ENCODE results near the gene TMOD3. TPM values are rescaled to one million over a fixed set of nuclear protein-coding genes. Genes with fewer than 3 reads are reported as not detected.

The TMOD3 gene
- polyA plus RNA-seq, 1 donor from 2014 or later = 23.4 TPM

- H3K9me3 Mint-ChIP-seq = no peaks in the 10 kb centered on the region
- H3K36me3 Mint-ChIP-seq = peaks cover 1% of the 10 kb centered on the region
- H3K27me3 Mint-ChIP-seq = no peaks in the 10 kb centered on the region
- peaks cover 29 to 56% (median 42%) of the 10 kb centered on the region in 3 donors for H3K4me1 Mint-ChIP-seq
- peak overlapping the region in 1 of 3 donors; percentile 29 for H3K27ac Mint-ChIP-seq
- H3K4me3 Mint-ChIP-seq = peak overlapping the region in 2 of 4 donors; percentile 30 to 49
Measured at GRCh38 chr15:51842852-51843737, 13.6 kb downstream of the TMOD3 start.

- peak overlapping the region in 1 of 3 donors; percentile 16 for H3K27ac Mint-ChIP-seq
- peaks cover 37 to 51% (median 47%) of the 10 kb centered on the region in 3 donors for H3K4me1 Mint-ChIP-seq
- H3K9me3 Mint-ChIP-seq = no peaks in the 10 kb centered on the region
- H3K27me3 Mint-ChIP-seq = no peaks in the 10 kb centered on the region
- no peak overlapping the region for H3K4me3 Mint-ChIP-seq
- peaks cover 1% of the 10 kb centered on the region for H3K36me3 Mint-ChIP-seq
Measured at GRCh38 chr15:51844747-51845426, 15.4 kb downstream of the TMOD3 start.

DNA sequence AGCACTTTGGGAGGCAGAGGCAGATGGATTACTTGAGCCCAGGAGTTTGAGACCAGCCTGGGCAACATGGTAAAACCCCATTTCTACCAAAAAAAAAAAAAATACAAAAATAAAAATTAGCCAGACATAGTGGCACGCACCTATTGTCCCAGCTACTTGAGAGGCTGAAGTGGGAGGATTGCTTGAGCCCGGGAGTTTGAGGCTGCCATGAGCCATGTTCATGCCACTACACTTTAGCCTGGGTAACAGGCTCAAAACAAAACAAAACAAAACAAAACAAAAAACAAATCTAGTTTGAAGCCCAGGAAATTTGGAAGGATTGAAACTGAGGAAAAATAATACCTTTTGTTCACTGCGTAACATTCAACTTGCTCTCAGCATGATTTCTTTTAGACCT is 16.6 kb downstream of the TMOD3 start:
- Mint-ChIP-seq H3K27ac (no peak overlapping the region), H3K4me3 (no peak overlapping the region), H3K9me3 (no peaks in the 10 kb centered on the region), H3K36me3 (peaks cover 1% of the 10 kb centered on the region), H3K27me3 (no peaks in the 10 kb centered on the region), H3K4me1 (peaks cover 42 to 57% (median 54%) of the 10 kb centered on the region in 3 donors)

DNA sequence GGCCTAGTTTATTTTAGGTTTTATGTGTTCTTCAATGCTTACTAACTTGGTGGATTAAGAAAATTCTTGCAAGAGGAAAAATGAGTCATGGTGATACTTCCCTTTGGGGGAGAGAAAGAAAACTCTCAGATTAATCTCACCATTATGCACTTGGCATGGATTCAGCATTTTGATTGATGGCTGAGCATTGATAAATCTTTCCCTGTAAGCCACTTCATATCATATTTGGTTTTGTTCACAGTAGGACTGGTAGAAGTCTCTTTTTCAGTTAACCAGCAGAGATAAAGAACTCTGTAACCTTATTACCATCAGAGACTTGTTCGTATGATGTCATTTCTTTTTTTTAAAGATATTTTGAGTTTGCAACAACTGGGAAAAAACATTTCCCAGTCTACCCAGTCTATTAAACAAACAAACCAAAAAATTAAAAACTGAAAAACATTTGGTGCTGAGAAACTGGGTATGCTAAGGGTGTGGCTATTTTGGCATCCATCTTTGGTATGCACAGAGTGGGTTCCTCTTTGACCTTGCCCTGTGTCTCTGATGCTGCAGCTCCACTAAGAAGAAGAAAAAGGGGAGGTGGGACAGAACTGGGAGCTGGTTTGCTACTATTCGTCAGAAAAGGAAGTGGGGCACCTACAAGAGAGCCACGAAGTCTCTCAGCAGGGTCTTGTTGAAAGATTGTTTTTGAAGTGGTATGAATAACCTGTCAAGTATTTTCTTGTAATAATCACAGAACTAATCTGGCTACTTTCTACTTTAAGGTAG is 17.2 kb downstream of the TMOD3 start:
- Mint-ChIP-seq H3K4me3 (peak overlapping the region in 2 of 4 donors; percentile 6 to 36), H3K27ac (peak overlapping the region in 1 of 3 donors; percentile 8), H3K36me3 (peaks cover 1% of the 10 kb centered on the region), H3K9me3 (no peaks in the 10 kb centered on the region), H3K4me1 (peaks cover 38 to 57% (median 50%) of the 10 kb centered on the region in 3 donors), H3K27me3 (no peaks in the 10 kb centered on the region)

GRCh38 chr15:51848811-51849210 is 19.4 kb downstream of the TMOD3 start:
- Mint-ChIP-seq H3K9me3 (no peaks in the 10 kb centered on the region), H3K4me3 (no peak overlapping the region), H3K27ac (no peak overlapping the region), H3K4me1 (peaks cover 35 to 49% (median 39%) of the 10 kb centered on the region in 3 donors), H3K36me3 (peaks cover 1% of the 10 kb centered on the region), H3K27me3 (no peaks in the 10 kb centered on the region)

DNA sequence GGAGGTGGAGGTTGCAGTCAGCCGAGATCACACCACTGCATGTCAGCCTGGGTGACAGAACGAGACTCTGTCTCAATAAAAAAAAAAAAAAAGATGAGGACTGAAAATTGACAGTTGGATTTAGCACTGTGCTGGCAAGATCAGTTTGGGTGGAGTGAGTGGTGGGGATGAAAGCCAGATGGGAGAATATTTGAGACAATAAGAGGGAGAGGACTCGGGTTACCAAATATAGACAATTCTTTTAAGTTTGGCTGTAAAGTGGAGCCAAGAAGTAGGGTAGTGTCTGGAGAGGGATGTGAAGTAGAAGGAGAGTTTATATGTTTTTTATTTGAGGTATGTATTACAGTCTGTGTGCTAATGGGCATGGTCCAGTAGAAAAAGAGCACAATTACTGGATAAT is 20.4 kb downstream of the TMOD3 start:
- H3K27me3 Mint-ChIP-seq = no peaks in the 10 kb centered on the region
- no peaks in the 10 kb centered on the region for H3K9me3 Mint-ChIP-seq
- no peak overlapping the region for H3K4me3 Mint-ChIP-seq
- H3K4me1 Mint-ChIP-seq = peaks cover 39 to 51% (median 44%) of the 10 kb centered on the region in 3 donors
- peak overlapping the region in 1 of 3 donors; percentile 52 for H3K27ac Mint-ChIP-seq
- H3K36me3 Mint-ChIP-seq = peaks cover 1% of the 10 kb centered on the region

GRCh38 chr15:51853998-51854397 is 24.5 kb downstream of the TMOD3 start:
- Mint-ChIP-seq H3K27me3 (no peaks in the 10 kb centered on the region), H3K36me3 (peaks cover under 1% of the 10 kb centered on the region), H3K4me1 (peaks cover 45 to 54% (median 47%) of the 10 kb centered on the region in 3 donors), H3K9me3 (no peaks in the 10 kb centered on the region), H3K4me3 (no peak overlapping the region), H3K27ac (no peak overlapping the region)

GRCh38 chr15:51855612-51856011 is 26.2 kb downstream of the TMOD3 start:
- H3K27me3 Mint-ChIP-seq = no peaks in the 10 kb centered on the region
- H3K9me3 Mint-ChIP-seq = no peaks in the 10 kb centered on the region
- H3K36me3 Mint-ChIP-seq = peaks cover 2% of the 10 kb centered on the region
- H3K4me1 Mint-ChIP-seq = peaks cover 33 to 55% (median 46%) of the 10 kb centered on the region in 3 donors
- no peak overlapping the region for H3K27ac Mint-ChIP-seq
- H3K4me3 Mint-ChIP-seq = no peak overlapping the region

GRCh38 chr15:51856714-51857380 is 27.4 kb downstream of the TMOD3 start:
- Mint-ChIP-seq H3K9me3 (no peaks in the 10 kb centered on the region), H3K27ac (peak overlapping the region in 1 of 3 donors; percentile 20), H3K27me3 (no peaks in the 10 kb centered on the region), H3K4me1 (peaks cover 35 to 59% (median 43%) of the 10 kb centered on the region in 3 donors), H3K36me3 (peaks cover 2% of the 10 kb centered on the region), H3K4me3 (no peak overlapping the region)

DNA sequence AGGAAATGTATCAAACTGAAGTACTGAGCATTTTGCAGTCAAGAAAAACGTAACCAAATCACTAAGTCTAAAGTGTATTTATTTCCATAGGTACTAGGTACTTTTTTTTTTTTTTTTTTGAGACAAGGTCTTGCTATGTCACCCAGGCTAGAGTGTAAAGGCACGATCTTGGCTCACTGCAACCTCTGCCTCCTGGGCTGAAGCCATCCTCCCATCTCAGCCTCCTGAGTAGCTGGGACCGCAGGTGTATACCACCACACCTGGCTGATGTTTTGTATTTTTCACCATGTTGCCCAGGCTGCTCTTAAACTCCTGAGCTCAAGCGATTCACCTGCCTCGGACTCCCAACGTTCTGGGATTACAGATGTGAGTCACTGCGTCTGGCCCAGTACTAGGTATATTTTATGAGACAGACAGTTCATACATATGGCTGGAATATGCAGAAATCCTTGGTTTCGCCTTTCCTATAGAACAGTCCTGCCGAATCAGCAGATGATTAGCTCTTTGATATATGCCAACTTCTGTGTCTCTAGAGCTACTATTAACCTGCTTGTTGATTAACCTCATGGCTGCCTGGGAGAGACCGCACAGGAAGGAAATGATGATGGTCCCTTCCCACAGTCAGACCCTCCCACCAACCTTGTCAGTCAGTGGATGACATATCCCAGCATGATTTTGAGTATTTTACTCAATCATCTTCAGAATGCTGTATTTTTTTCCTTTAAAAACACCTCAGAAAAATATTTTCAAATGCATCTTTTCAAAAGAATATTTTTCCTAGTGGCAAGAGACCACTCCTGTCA is 32.3 kb downstream of the TMOD3 start:
- Mint-ChIP-seq H3K4me3 (no peak overlapping the region), H3K36me3 (peaks cover 4% of the 10 kb centered on the region), H3K27me3 (no peaks in the 10 kb centered on the region), H3K4me1 (peaks cover 10 to 34% (median 15%) of the 10 kb centered on the region in 3 donors), H3K9me3 (no peaks in the 10 kb centered on the region), H3K27ac (peak overlapping the region in 1 of 3 donors; percentile 21)

DNA sequence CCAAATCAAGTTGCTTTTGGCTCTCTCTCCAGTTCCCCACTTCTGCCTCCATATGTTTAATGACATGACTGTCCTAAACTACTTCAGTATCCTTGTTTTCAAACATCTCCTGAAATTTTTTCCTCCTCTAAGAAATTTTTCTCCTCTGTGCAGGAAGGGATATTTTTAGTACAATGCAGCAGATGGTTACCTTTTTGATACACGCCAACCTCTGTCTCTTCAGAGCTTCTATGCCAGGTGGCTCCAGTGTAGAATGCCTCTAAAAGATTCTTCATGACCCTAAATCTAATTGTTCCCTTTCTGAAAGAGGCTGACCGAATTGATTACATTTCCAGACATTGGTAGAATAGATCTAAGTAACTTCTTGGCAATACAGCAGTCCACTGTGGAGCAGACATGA is 33.7 kb downstream of the TMOD3 start:
- H3K36me3 Mint-ChIP-seq = peaks cover 4% of the 10 kb centered on the region
- H3K4me3 Mint-ChIP-seq = no peak overlapping the region
- peaks cover 4 to 29% (median 10%) of the 10 kb centered on the region in 3 donors for H3K4me1 Mint-ChIP-seq
- no peak overlapping the region for H3K27ac Mint-ChIP-seq
- H3K27me3 Mint-ChIP-seq = no peaks in the 10 kb centered on the region
- no peaks in the 10 kb centered on the region for H3K9me3 Mint-ChIP-seq

- no peaks in the 10 kb centered on the region for H3K9me3 Mint-ChIP-seq
- peak overlapping the region in 1 of 3 donors; percentile 69 for H3K27ac Mint-ChIP-seq
- H3K36me3 Mint-ChIP-seq = peaks cover 2% of the 10 kb centered on the region
- H3K27me3 Mint-ChIP-seq = no peaks in the 10 kb centered on the region
- H3K4me3 Mint-ChIP-seq = no peak overlapping the region
- peaks cover 3 to 22% (median 7%) of the 10 kb centered on the region in 3 donors for H3K4me1 Mint-ChIP-seq
Measured at GRCh38 chr15:51864408-51865056, 35.1 kb downstream of the TMOD3 start.

- Mint-ChIP-seq H3K27me3 (no peaks in the 10 kb centered on the region), H3K4me3 (no peak overlapping the region), H3K27ac (no peak overlapping the region), H3K4me1 (peaks cover 3 to 14% (median 7%) of the 10 kb centered on the region in 3 donors), H3K9me3 (no peaks in the 10 kb centered on the region), H3K36me3 (peaks cover 2% of the 10 kb centered on the region)
Measured at GRCh38 chr15:51865317-51865716, 35.9 kb downstream of the TMOD3 start.

Measured in IgD-negative memory B cell (primary cell).